ENCODE results near the gene KCNH5.

KCNH5 gene

GRCh38 chr14:63045234-63045611 lies at the start of gene KCNH5:
TSS of gene KCNH5 (minus strand) at chr14:63045458. CDS start at chr14:63045186, 272 bp downstream.
- TF ChIP-seq CTBP1 (IDR thresholded peaks at IDR 0.05; ENCODE audit: borderline replicate concordance): no peak
- TF ChIP-seq ARNT (IDR thresholded peaks at IDR 0.05): no peak
- no peak for TF ChIP-seq TARDBP (IDR thresholded peaks at IDR 0.05)
- no peak for TF ChIP-seq BHLHE40 (IDR thresholded peaks at IDR 0.05; ENCODE audit: borderline replicate concordance)
- no peak for TF ChIP-seq FOXM1 (IDR thresholded peaks at IDR 0.05; ENCODE audit: borderline replicate concordance)
- TF ChIP-seq LEF1 (IDR thresholded peaks at IDR 0.05; ENCODE audit: borderline replicate concordance): no peak
- TF ChIP-seq PKNOX1 (IDR thresholded peaks at IDR 0.05): no peak
- TF ChIP-seq FOXA1 (IDR thresholded peaks at IDR 0.05): no peak
- TF ChIP-seq ELF4 (IDR thresholded peaks at IDR 0.05): no peak
- no peak for TF ChIP-seq FOXK2 (IDR thresholded peaks at IDR 0.05)
- ChIA-PET POLR2A (no interaction called here), CTCF (no interaction called here)
- peak; percentile 88 for DNase-seq (ENCODE audit: extremely low spot score)

GRCh38 chr14:63091394-63091996 lies 46.2 kb upstream of the KCNH5 start:
- ChIA-PET CTCF (no interaction called here), POLR2A (no interaction called here)
- DNase-seq (ENCODE audit: extremely low spot score): no peak
- no peak for TF ChIP-seq ELF4 (IDR thresholded peaks at IDR 0.05)
- no peak for TF ChIP-seq BHLHE40 (IDR thresholded peaks at IDR 0.05; ENCODE audit: borderline replicate concordance)
- TF ChIP-seq HDGF (IDR thresholded peaks at IDR 0.05; ENCODE audit: borderline replicate concordance): no peak
- no peak for TF ChIP-seq L3MBTL2 (conservative IDR thresholded peaks at IDR 0.05)
- no peak for TF ChIP-seq SP1 (IDR thresholded peaks at IDR 0.05)
- no peak for TF ChIP-seq FOXA1 (IDR thresholded peaks at IDR 0.05)
- no peak for TF ChIP-seq ARNT (IDR thresholded peaks at IDR 0.05)
- no peak for TF ChIP-seq FOXM1 (IDR thresholded peaks at IDR 0.05; ENCODE audit: borderline replicate concordance)
- TF ChIP-seq SUZ12 (IDR thresholded peaks at IDR 0.05): no peak
- no peak for TF ChIP-seq TARDBP (IDR thresholded peaks at IDR 0.05)
- no peak for TF ChIP-seq ZNF384 (IDR thresholded peaks at IDR 0.05)
- no peak for TF ChIP-seq NFRKB (IDR thresholded peaks at IDR 0.05)

- TF ChIP-seq SUZ12 (IDR thresholded peaks at IDR 0.05): no peak
- no peak for TF ChIP-seq HDGF (IDR thresholded peaks at IDR 0.05; ENCODE audit: borderline replicate concordance)
- TF ChIP-seq L3MBTL2 (conservative IDR thresholded peaks at IDR 0.05): no peak
- no peak for TF ChIP-seq FOXA1 (IDR thresholded peaks at IDR 0.05)
- TF ChIP-seq ELF4 (IDR thresholded peaks at IDR 0.05): no peak
- no peak for TF ChIP-seq FOXK2 (IDR thresholded peaks at IDR 0.05)
- no peak for TF ChIP-seq FOXM1 (IDR thresholded peaks at IDR 0.05; ENCODE audit: borderline replicate concordance)
- ChIA-PET POLR2A (no interaction called here), CTCF (no interaction called here)
- DNase-seq (ENCODE audit: extremely low spot score): no peak
These were observed 43.6 kb upstream of the KCNH5 start for GRCh38 chr14:63088865-63089264.

- DNase-seq (ENCODE audit: extremely low spot score): no peak
- CTCF ChIA-PET: no interaction called here
- TF ChIP-seq FOXK2 (IDR thresholded peaks at IDR 0.05) (no peak), NFRKB (IDR thresholded peaks at IDR 0.05) (no peak), ARNT (IDR thresholded peaks at IDR 0.05) (no peak), L3MBTL2 (conservative IDR thresholded peaks at IDR 0.05) (no peak), SUZ12 (IDR thresholded peaks at IDR 0.05) (no peak), LEF1 (IDR thresholded peaks at IDR 0.05; ENCODE audit: borderline replicate concordance) (no peak), ELF4 (IDR thresholded peaks at IDR 0.05) (no peak), TARDBP (IDR thresholded peaks at IDR 0.05) (no peak), SP1 (IDR thresholded peaks at IDR 0.05) (no peak), ZNF384 (IDR thresholded peaks at IDR 0.05) (no peak), FOXA1 (IDR thresholded peaks at IDR 0.05) (no peak), HDGF (IDR thresholded peaks at IDR 0.05; ENCODE audit: borderline replicate concordance) (no peak), BHLHE40 (IDR thresholded peaks at IDR 0.05; ENCODE audit: borderline replicate concordance) (no peak), CTBP1 (IDR thresholded peaks at IDR 0.05; ENCODE audit: borderline replicate concordance) (no peak), PKNOX1 (IDR thresholded peaks at IDR 0.05) (no peak), FOXM1 (IDR thresholded peaks at IDR 0.05; ENCODE audit: borderline replicate concordance) (no peak)
- POLR2A ChIA-PET: no interaction called here
These were observed 33.3 kb upstream of the KCNH5 start for GRCh38 chr14:63078569-63078968.

- ChIA-PET CTCF (no interaction called here), POLR2A (no interaction called here)
- DNase-seq (ENCODE audit: extremely low spot score): no peak
- TF ChIP-seq TARDBP (IDR thresholded peaks at IDR 0.05) (no peak), NFRKB (IDR thresholded peaks at IDR 0.05) (no peak), ARNT (IDR thresholded peaks at IDR 0.05) (no peak), SUZ12 (IDR thresholded peaks at IDR 0.05) (no peak), ELF4 (IDR thresholded peaks at IDR 0.05) (no peak), BHLHE40 (IDR thresholded peaks at IDR 0.05; ENCODE audit: borderline replicate concordance) (no peak), SP1 (IDR thresholded peaks at IDR 0.05) (no peak), LEF1 (IDR thresholded peaks at IDR 0.05; ENCODE audit: borderline replicate concordance) (no peak), L3MBTL2 (conservative IDR thresholded peaks at IDR 0.05) (no peak), CTBP1 (IDR thresholded peaks at IDR 0.05; ENCODE audit: borderline replicate concordance) (no peak), FOXM1 (IDR thresholded peaks at IDR 0.05; ENCODE audit: borderline replicate concordance) (no peak)
These were observed 31.2 kb upstream of the KCNH5 start for GRCh38 chr14:63076488-63076887.

GRCh38 chr14:63055631-63056030 lies 10.4 kb upstream of the KCNH5 start:
- CTCF ChIA-PET: no interaction called here
- no peak for TF ChIP-seq PKNOX1 (IDR thresholded peaks at IDR 0.05)
- no peak for TF ChIP-seq FOXM1 (IDR thresholded peaks at IDR 0.05; ENCODE audit: borderline replicate concordance)
- TF ChIP-seq NFRKB (IDR thresholded peaks at IDR 0.05): no peak
- no peak for TF ChIP-seq FOXK2 (IDR thresholded peaks at IDR 0.05)
- no peak for TF ChIP-seq CTBP1 (IDR thresholded peaks at IDR 0.05; ENCODE audit: borderline replicate concordance)
- TF ChIP-seq BHLHE40 (IDR thresholded peaks at IDR 0.05; ENCODE audit: borderline replicate concordance): no peak
- no peak for TF ChIP-seq ELF4 (IDR thresholded peaks at IDR 0.05)
- no peak for TF ChIP-seq L3MBTL2 (conservative IDR thresholded peaks at IDR 0.05)
- TF ChIP-seq SUZ12 (IDR thresholded peaks at IDR 0.05): no peak
- no peak for TF ChIP-seq SP1 (IDR thresholded peaks at IDR 0.05)
- TF ChIP-seq TARDBP (IDR thresholded peaks at IDR 0.05): no peak
- TF ChIP-seq LEF1 (IDR thresholded peaks at IDR 0.05; ENCODE audit: borderline replicate concordance): no peak
- TF ChIP-seq ARNT (IDR thresholded peaks at IDR 0.05): no peak
- TF ChIP-seq FOXA1 (IDR thresholded peaks at IDR 0.05): no peak
- POLR2A ChIA-PET: no interaction called here
- no peak for DNase-seq (ENCODE audit: extremely low spot score)

Measured in HEK293T (cell line).